ENCODE measurements around the gene SPTBN4. TPM values are rescaled to one million over a fixed set of nuclear protein-coding genes. Genes with fewer than 3 reads are reported as not detected.
"Not testable (repeated sequence)": the region's sequence is repeated elsewhere in the genome, so short reads cannot be mapped to it uniquely, and the experiment has no call there.

SPTBN4 gene
- total RNA-seq, 2 donors from 2014 or later = 0.29 to 0.74 TPM

- no peak for TF ChIP-seq CTCF (IDR thresholded peaks at IDR 0.05)
- intact Hi-C loops (cut with DNase I) = no loop called here
- H3K4me3 ChIP-seq = no peak overlapping the region
- no peak for DNase-seq
- no peak overlapping the region for H3K9ac ChIP-seq (ENCODE audit: low read depth in 2 of 2, low read length in 2 of 2)
- H3K9me3 ChIP-seq = no peaks in the 10 kb centered on the region
- H3K36me3 ChIP-seq = no peaks in the 10 kb centered on the region
- no peaks in the 10 kb centered on the region for H3K4me1 ChIP-seq
- H3K27me3 ChIP-seq = no peaks in the 10 kb centered on the region
- H3K27ac ChIP-seq = no peak overlapping the region
Measured at GRCh38 chr19:40620161-40620485, 153.3 kb downstream of the SPTBN4 start.

- no peak overlapping the region for H3K9ac ChIP-seq (ENCODE audit: low read depth in 2 of 2, low read length in 2 of 2)
- H3K4me3 ChIP-seq = no peak overlapping the region
- intact Hi-C loops (cut with DNase I) = no loop called here
- H3K27me3 ChIP-seq = no peaks in the 10 kb centered on the region
- no peak for DNase-seq
- H3K27ac ChIP-seq = no peak overlapping the region
- no peaks in the 10 kb centered on the region for H3K9me3 ChIP-seq
- no peak for TF ChIP-seq CTCF (IDR thresholded peaks at IDR 0.05)
- no peaks in the 10 kb centered on the region for H3K36me3 ChIP-seq
- H3K4me1 ChIP-seq = no peaks in the 10 kb centered on the region
Measured at GRCh38 chr19:40621283-40621682, 154.5 kb downstream of the SPTBN4 start.

GRCh38 chr19:40621966-40622772 lies 155.4 kb downstream of the SPTBN4 start:
- no peak for DNase-seq
- H3K27me3 ChIP-seq = no peaks in the 10 kb centered on the region
- H3K27ac ChIP-seq = no peak overlapping the region
- TF ChIP-seq CTCF (IDR thresholded peaks at IDR 0.05) = no peak
- H3K9me3 ChIP-seq = no peaks in the 10 kb centered on the region
- no peaks in the 10 kb centered on the region for H3K4me1 ChIP-seq
- intact Hi-C loops (cut with DNase I) = no loop called here
- no peak overlapping the region for H3K4me3 ChIP-seq
- no peaks in the 10 kb centered on the region for H3K36me3 ChIP-seq
- H3K9ac ChIP-seq (ENCODE audit: low read depth in 2 of 2, low read length in 2 of 2) = no peak overlapping the region

GRCh38 chr19:40622773-40623075 lies 155.9 kb downstream of the SPTBN4 start:
- H3K27me3 ChIP-seq = no peaks in the 10 kb centered on the region
- no peaks in the 10 kb centered on the region for H3K36me3 ChIP-seq
- H3K27ac ChIP-seq = no peak overlapping the region
- H3K4me1 ChIP-seq = no peaks in the 10 kb centered on the region
- TF ChIP-seq CTCF (IDR thresholded peaks at IDR 0.05) = no peak
- no peaks in the 10 kb centered on the region for H3K9me3 ChIP-seq
- intact Hi-C loops (cut with DNase I) = no loop called here
- DNase-seq = no peak
- no peak overlapping the region for H3K9ac ChIP-seq (ENCODE audit: low read depth in 2 of 2, low read length in 2 of 2)
- no peak overlapping the region for H3K4me3 ChIP-seq

- Histone ChIP-seq H3K27me3 (no peaks in the 10 kb centered on the region), H3K4me1 (no peaks in the 10 kb centered on the region), H3K9ac (ENCODE audit: low read depth in 2 of 2, low read length in 2 of 2) (no peak overlapping the region), H3K9me3 (no peaks in the 10 kb centered on the region), H3K27ac (no peak overlapping the region), H3K4me3 (no peak overlapping the region), H3K36me3 (no peaks in the 10 kb centered on the region)
- intact Hi-C loops (cut with DNase I) = no loop called here
- peak; percentile 92 for DNase-seq
- TF ChIP-seq CTCF (IDR thresholded peaks at IDR 0.05) = no peak
Measured at GRCh38 chr19:40623403-40624251, 156.8 kb downstream of the SPTBN4 start.

GRCh38 chr19:40624369-40625153 lies 157.8 kb downstream of the SPTBN4 start:
- DNase-seq; H3K36me3 ChIP-seq; H3K4me3 ChIP-seq; intact Hi-C loops (cut with DNase I); H3K9me3 ChIP-seq; H3K9ac ChIP-seq (ENCODE audit: low read depth in 2 of 2, low read length in 2 of 2); H3K27me3 ChIP-seq; H3K27ac ChIP-seq; H3K4me1 ChIP-seq: not testable (repeated sequence)
